LNCAP (cell line): ENCODE data around the gene CATSPER3.

Source experiments
- CTCF ChIP-seq: fragments of 450-650 bp; IDR thresholded peaks from 2 replicates; pipeline ENCODE4 v1.5.1; 2017; ENCODE audit warnings: mild to moderate bottlenecking

Gene CATSPER3

DNA sequence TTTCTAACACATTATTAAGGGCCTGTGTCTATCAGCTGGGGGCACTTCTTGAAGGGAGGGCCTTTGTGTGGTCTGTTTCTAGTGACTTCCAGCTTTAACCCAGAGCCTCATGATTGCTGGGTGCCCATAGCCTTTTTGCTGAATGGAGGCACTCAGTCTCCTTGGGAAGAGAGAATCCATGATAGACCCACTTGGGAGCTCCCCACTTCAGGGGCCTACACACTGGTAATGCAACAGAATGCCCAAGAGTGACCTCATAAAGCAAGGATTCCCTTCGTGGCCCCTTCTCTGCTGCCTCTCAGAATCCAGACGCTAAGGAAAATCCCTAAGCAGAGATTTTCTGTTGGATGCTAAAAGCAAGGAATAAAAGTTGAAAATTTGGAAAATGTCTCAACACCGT lies at the start of gene CATSPER3:
TSS of gene CATSPER3 (plus strand) at position 301 of the 400 bp plus-strand sequence. CDS start at position 386, 85 bp downstream.
- no peak for TF ChIP-seq CTCF

- TF ChIP-seq CTCF, result no peak
Measured at GRCh38 chr5:134918861-134919260, 48.8 kb upstream of the CATSPER3 start.

- no peak for TF ChIP-seq CTCF
Measured at GRCh38 chr5:134920848-134921575, 46.7 kb upstream of the CATSPER3 start.

DNA sequence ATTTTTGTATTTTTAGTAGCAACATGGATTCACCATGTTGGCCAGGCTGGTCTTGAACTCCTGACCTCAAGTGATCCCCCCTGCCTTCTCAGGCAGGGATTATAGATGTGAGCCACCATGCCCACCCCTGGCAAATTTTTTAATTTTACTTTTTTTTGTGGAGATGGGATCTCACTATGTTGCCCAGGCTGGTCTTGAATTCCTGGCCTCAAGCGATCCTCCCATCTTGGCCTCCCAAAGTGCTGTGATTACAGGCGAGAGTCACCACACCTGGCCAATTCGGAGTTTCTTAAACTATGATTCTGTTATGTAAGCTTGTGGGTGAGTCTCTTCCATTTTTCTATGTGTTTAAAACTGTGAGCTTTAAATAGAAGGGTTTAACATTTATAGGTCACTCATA lies 35.2 kb upstream of the CATSPER3 start:
- TF ChIP-seq CTCF, result no peak

DNA sequence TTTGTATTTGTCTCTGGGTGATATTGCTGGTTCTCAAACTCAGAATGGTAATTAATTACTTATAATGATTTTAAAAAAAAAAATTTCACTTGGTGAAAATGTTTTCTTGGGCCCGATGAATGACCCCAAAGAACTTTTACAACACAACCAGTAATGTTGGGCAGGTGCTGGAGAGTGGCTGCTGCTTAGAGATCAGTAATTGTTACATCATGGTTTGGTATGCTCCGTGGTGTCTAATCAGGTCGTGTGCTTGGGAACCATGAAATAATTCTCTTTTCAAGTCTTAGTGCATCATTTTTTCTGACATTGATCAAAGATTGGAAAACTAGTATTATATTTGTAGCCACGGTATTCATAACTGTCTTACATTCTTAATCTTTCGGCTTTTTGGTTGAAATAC lies 33.5 kb upstream of the CATSPER3 start:
- no peak for TF ChIP-seq CTCF

GRCh38 chr5:134935711-134936602 lies 31.8 kb upstream of the CATSPER3 start:
- no peak for TF ChIP-seq CTCF

DNA sequence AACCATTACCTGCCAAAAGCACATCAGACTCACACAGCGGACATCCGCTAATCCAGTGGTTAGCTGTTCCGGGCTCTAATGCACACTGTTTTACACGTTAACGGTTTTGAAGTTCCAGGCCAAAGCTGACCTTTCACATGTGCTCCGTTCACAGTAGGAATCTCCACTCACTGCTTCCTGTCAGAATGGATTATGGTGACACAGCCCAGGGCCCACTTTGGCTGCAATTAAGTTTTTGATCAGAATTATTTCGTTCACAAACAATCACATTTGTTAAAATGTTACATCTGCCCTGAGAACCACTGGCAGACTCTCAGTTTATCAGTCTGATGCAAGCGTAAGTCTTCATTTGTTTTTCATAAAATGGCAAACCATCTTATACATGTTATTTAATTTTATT lies 30.2 kb upstream of the CATSPER3 start:
- no peak for TF ChIP-seq CTCF
